Measurements from ENCODE around the gene PSMA1. TPM values are rescaled to one million over a fixed set of nuclear protein-coding genes. Genes with fewer than 3 reads are reported as not detected.

Gene PSMA1
- total RNA-seq, 6 donors from 2014 or later, result 66.1 to 113 (median 101) TPM

DNA sequence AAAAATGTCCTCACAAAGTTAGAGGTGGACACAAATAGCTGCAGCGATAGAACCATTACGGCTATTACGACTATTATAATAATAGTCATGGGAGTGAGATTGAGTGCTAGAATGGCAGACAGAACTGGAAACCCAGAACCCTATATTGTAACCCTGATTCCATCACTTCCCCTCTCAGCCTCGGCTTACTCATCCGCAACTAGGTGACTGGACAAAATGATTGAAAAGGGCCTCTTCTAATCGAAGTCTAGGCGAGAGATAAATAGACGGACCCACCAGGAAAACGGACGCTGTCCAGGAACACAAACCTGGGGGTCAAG lies 629 bp downstream of the PSMA1 start:
- 0 to 1% methylated on average over 10 of the region's 10 CpGs for WGBS, 2 donors
- Histone ChIP-seq H3K4me3 (peak overlapping the region; percentile 71 to 85 (median 76)), H3K27me3 (no peaks in the 10 kb centered on the region), H3K36me3 (peaks cover 14 to 36% (median 32%) of the 10 kb centered on the region in 4 donors), H3K4me1 (peaks cover 14 to 23% (median 18%) of the 10 kb centered on the region in 4 donors), H3K27ac (peak overlapping the region; percentile 92 to 96 (median 95)), H3K9me3 (no peaks in the 10 kb centered on the region)
- TF ChIP-seq, protein P1, sequence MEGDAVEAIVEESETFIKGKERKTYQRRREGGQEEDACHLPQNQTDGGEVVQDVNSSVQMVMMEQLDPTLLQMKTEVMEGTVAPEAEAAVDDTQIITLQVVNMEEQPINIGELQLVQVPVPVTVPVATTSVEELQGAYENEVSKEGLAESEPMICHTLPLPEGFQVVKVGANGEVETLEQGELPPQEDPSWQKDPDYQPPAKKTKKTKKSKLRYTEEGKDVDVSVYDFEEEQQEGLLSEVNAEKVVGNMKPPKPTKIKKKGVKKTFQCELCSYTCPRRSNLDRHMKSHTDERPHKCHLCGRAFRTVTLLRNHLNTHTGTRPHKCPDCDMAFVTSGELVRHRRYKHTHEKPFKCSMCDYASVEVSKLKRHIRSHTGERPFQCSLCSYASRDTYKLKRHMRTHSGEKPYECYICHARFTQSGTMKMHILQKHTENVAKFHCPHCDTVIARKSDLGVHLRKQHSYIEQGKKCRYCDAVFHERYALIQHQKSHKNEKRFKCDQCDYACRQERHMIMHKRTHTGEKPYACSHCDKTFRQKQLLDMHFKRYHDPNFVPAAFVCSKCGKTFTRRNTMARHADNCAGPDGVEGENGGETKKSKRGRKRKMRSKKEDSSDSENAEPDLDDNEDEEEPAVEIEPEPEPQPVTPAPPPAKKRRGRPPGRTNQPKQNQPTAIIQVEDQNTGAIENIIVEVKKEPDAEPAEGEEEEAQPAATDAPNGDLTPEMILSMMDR (IDR thresholded peaks at IDR 0.05), result no peak
- no peak for TF ChIP-seq POLR2AphosphoS5 (IDR thresholded peaks at IDR 0.05)
- no peak for TF ChIP-seq EP300 (IDR thresholded peaks at IDR 0.05)
- no peak for TF ChIP-seq POLR2A (IDR thresholded peaks at IDR 0.05)
- ATAC-seq (ENCODE audit: low FRiP score in 2 of 2) (peak; percentile 11 to 49), DNase-seq (no peak)

DNA sequence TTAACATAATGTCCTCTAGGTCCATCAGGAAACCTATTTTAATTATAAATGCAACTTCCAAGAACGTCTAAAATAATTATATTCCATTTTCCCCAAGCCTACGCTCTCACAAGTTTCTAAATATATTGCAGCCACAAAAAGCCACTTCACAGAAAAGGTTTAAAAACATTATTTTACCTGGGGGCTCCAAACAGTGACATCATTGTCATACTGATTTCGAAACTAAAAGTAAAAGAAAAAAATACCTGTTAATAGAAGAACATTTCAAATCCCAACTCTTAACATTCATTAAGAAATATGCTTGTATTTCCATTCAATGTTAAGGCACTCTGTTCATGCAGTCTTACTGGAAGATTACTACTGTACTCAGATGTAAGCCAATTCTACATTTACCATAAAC lies 1.4 kb downstream of the PSMA1 start:
- Histone ChIP-seq H3K4me1 (peaks cover 14 to 23% (median 18%) of the 10 kb centered on the region in 4 donors), H3K27ac (peak overlapping the region in 3 of 4 donors; percentile 92 to 96 (median 95)), H3K36me3 (peaks cover 14 to 44% (median 37%) of the 10 kb centered on the region in 4 donors), H3K9me3 (no peaks in the 10 kb centered on the region), H3K4me3 (peak overlapping the region in 3 of 4 donors; percentile 71 to 85 (median 72)), H3K27me3 (no peaks in the 10 kb centered on the region)
- 75% methylated on average over 3 of the region's 3 CpGs for WGBS, 2 donors
- no peak for TF ChIP-seq EP300 (IDR thresholded peaks at IDR 0.05)
- TF ChIP-seq, protein P1 (IDR thresholded peaks at IDR 0.05), result no peak
- TF ChIP-seq POLR2A (IDR thresholded peaks at IDR 0.05), result no peak
- no peak for TF ChIP-seq POLR2AphosphoS5 (IDR thresholded peaks at IDR 0.05)
- no peak for ATAC-seq (ENCODE audit: low FRiP score in 2 of 2)
- no peak for DNase-seq

DNA sequence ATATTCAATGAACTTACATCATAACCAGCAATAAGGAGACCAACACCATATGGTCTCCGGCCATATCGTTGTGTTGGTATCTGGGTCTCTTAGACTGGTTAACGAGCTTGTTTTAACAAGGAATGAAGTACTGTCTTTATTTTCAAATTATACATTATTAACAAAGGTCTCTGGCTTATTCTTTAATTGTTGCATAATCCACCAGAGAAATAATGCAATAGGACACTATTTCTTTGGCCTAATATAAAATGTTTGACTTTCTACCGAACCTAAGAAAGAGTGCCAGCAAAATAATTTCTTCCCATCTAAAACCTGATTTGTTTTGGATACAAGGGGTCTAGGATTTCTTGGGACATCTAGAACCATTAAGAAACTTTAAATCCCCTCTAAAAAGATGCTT lies 6.4 kb downstream of the PSMA1 start:
- Histone ChIP-seq H3K4me1 (peaks cover 8 to 12% (median 9%) of the 10 kb centered on the region in 4 donors), H3K27me3 (no peaks in the 10 kb centered on the region), H3K27ac (no peak overlapping the region), H3K9me3 (no peaks in the 10 kb centered on the region), H3K4me3 (no peak overlapping the region), H3K36me3 (peaks cover 46 to 94% (median 81%) of the 10 kb centered on the region in 4 donors)
- WGBS, 2 donors, result 90 to 96% methylated on average over 4 of the region's 4 CpGs
- DNase-seq (no peak), ATAC-seq (ENCODE audit: low FRiP score in 2 of 2) (no peak)
- no peak for TF ChIP-seq EP300 (IDR thresholded peaks at IDR 0.05)

DNA sequence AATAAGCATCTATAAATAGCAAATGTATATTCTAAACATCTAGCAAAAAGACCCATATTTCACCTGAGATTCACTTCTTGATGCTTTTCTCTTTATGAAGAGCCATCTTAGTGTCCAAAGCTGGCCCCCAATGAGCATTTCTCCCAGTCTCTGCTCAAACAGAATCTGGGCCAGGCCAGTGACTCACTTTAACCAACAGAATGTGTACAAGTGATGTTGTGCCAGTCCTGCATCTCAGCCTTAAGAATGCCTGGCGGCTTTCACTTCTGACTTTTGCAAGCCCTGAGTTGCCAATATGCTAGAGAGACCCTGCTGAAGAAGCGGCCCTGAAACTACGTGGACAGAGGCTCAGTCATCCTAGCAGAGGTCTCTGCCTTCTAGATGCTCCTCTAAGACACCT lies 13.7 kb downstream of the PSMA1 start:
- 94 to 95% methylated on average over 3 of the region's 3 CpGs for WGBS, 2 donors
- no peaks in the 10 kb centered on the region for H3K9me3 ChIP-seq
- H3K4me1 ChIP-seq, result no peaks in the 10 kb centered on the region
- DNase-seq (no peak), ATAC-seq (ENCODE audit: low FRiP score in 2 of 2) (no peak)
- TF ChIP-seq, protein P1 (IDR thresholded peaks at IDR 0.05), result no peak
- no peak for TF ChIP-seq POLR2A (IDR thresholded peaks at IDR 0.05)
- TF ChIP-seq POLR2AphosphoS5 (IDR thresholded peaks at IDR 0.05), result no peak
- no peak for TF ChIP-seq EP300 (IDR thresholded peaks at IDR 0.05)
- H3K4me3 ChIP-seq, result no peak overlapping the region
- no peak overlapping the region for H3K27ac ChIP-seq
- no peaks in the 10 kb centered on the region for H3K27me3 ChIP-seq
- H3K36me3 ChIP-seq, result peaks cover 45 to 87% (median 63%) of the 10 kb centered on the region in 4 donors

DNA sequence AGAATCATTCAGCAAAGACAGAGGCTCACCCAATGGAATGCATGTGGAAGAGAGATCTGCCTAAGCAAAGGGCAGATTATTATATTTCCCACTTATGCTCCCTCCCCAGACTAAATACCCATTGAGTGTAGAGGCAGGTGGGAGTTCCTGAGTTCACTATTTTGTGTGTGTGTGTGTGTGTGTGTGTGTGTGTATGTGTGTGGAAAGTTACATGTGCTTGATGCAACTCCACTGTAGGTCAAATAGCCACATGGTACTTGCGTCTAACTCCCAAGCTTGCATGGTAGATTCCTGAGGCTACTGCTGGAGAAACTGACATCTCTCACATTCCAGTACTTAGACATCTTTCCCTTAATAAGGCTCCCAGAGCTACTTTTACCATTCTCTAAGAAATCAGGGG lies 17.2 kb downstream of the PSMA1 start:
- H3K4me3 ChIP-seq, result no peak overlapping the region
- peaks cover 5 to 10% (median 8%) of the 10 kb centered on the region in 4 donors for H3K4me1 ChIP-seq
- ATAC-seq (ENCODE audit: low FRiP score in 2 of 2) (no peak), DNase-seq (no peak)
- no peaks in the 10 kb centered on the region for H3K9me3 ChIP-seq
- peaks cover 23 to 58% (median 37%) of the 10 kb centered on the region in 4 donors for H3K36me3 ChIP-seq
- H3K27ac ChIP-seq, result no peak overlapping the region
- 94 to 100% methylated on average over 1 of the region's 1 CpG for WGBS, 2 donors
- H3K27me3 ChIP-seq, result no peaks in the 10 kb centered on the region
- TF ChIP-seq EP300 (IDR thresholded peaks at IDR 0.05) (no peak), POLR2A (IDR thresholded peaks at IDR 0.05) (no peak), POLR2AphosphoS5 (IDR thresholded peaks at IDR 0.05) (no peak)
- TF ChIP-seq, protein P1 (IDR thresholded peaks at IDR 0.05), result no peak
